NB4 (cell line): ENCODE measurements around the gene ENTPD3.

Experiments used
- DNase-seq: peaks from one replicate; pipeline ENCODE4 v3.0.0; 2010; ENCODE audit warnings: low read depth
- H3K4me3 ChIP-seq: one replicate; pipeline ENCODE4 v1.5.1; 2011; ENCODE audit warnings: mild to moderate bottlenecking, low read depth, low read length, moderate library complexity
- CTCF ChIP-seq: IDR thresholded peaks from one replicate; pipeline ENCODE4 v1.5.1; 2012; ENCODE audit warnings: low read depth, low read length
- MAX ChIP-seq: IDR thresholded peaks from 2 replicates; pipeline ENCODE4 v1.6.1; 2011; ENCODE audit warnings: low read depth, low read length
- MYC ChIP-seq: IDR thresholded peaks from 2 replicates; pipeline ENCODE4 v1.6.1; 2011; ENCODE audit warnings: low read depth, low read length
- POLR2A ChIP-seq: IDR thresholded peaks from 2 replicates; pipeline ENCODE4 v1.6.1; 2011; ENCODE audit warnings: mild to moderate bottlenecking; ENCODE audit not compliant: insufficient read length; ENCODE audit errors: extremely low read depth

The ENTPD3 gene

GRCh38 chr3:40379674-40380306, 7.2 kb upstream of the ENTPD3 start:
- TF ChIP-seq MAX: no peak
- no peak for TF ChIP-seq CTCF
- no peak for TF ChIP-seq POLR2A
- no peak for TF ChIP-seq MYC
- DNase-seq: no peak
- H3K4me3 ChIP-seq: no peak overlapping the region

GRCh38 chr3:40381904-40382616, 4.9 kb upstream of the ENTPD3 start:
- H3K4me3 ChIP-seq: no peak overlapping the region
- no peak for DNase-seq
- TF ChIP-seq CTCF (no peak), MYC (no peak), MAX (no peak), POLR2A (no peak)

- H3K4me3 ChIP-seq: no peak overlapping the region
- no peak for TF ChIP-seq MYC
- TF ChIP-seq MAX: no peak
- TF ChIP-seq CTCF: no peak
- TF ChIP-seq POLR2A: no peak
- DNase-seq: no peak
Observed at GRCh38 chr3:40382617-40382979, 4.4 kb upstream of the ENTPD3 start.

- H3K4me3 ChIP-seq: no peak overlapping the region
- no peak for DNase-seq
- TF ChIP-seq POLR2A: no peak
- no peak for TF ChIP-seq MAX
- TF ChIP-seq MYC: no peak
- TF ChIP-seq CTCF: no peak
Observed at GRCh38 chr3:40386213-40386612, 771 bp upstream of the ENTPD3 start.

GRCh38 chr3:40387895-40388254, 891 bp downstream of the ENTPD3 start:
- no peak overlapping the region for H3K4me3 ChIP-seq
- DNase-seq: no peak
- TF ChIP-seq POLR2A (no peak), MAX (no peak), CTCF (no peak), MYC (no peak)
